GM10266 (cell line): ENCODE measurements around the gene FGF19.

Experiments
- DNase-seq: peaks from one replicate; pipeline ENCODE4 v3.0.0; 2012; ENCODE audit errors: extremely low spot score
- CTCF ChIP-seq: IDR thresholded peaks from 2 replicates; pipeline ENCODE4 v1.5.1; 2012; ENCODE audit warnings: mild to moderate bottlenecking, low read depth; ENCODE audit not compliant: control insufficient read depth, insufficient read depth; ENCODE audit errors: missing control alignments

The FGF19 gene

DNA sequence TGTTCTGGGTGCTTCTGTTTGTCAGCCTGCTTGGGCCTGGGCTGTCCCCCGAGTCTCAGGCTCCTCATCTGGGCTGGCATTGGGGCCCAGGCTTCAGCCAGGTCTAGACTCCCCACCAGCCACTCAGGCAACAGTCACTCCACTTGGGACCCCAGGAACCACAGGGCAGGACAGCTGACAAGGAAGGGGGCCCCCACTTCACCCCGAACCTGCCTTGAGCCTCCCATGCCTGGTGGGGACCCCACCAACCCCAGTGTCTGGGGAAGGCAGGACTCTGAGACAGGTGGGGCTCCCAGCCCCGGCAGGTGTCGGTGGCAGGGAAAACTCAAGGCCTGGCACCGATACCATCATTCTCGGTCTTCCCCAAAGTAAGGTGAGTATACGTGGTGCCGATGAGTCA, 17.0 kb downstream of the FGF19 start:
- TF ChIP-seq CTCF = no peak
- no peak for DNase-seq

DNA sequence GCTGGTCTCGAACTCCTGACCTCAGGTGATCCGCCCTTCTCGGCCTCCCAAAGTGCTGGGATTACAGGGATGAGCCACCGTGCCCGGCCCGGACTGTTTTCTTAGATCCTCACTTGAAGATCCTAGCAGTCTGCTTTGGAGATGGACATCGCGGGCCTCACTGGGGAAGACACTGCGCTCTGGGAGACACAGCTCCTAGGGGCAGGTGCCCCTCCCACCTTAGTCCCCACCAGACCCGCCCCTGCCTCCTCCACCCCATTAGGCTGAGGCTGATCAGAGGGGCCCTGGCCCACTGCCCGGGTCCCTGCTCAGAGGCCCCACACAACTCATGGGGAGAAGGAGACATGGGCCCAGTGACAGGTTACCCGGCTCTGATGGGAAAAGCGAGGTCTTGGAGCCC, 17.4 kb downstream of the FGF19 start:
- no peak for TF ChIP-seq CTCF
- DNase-seq = no peak

DNA sequence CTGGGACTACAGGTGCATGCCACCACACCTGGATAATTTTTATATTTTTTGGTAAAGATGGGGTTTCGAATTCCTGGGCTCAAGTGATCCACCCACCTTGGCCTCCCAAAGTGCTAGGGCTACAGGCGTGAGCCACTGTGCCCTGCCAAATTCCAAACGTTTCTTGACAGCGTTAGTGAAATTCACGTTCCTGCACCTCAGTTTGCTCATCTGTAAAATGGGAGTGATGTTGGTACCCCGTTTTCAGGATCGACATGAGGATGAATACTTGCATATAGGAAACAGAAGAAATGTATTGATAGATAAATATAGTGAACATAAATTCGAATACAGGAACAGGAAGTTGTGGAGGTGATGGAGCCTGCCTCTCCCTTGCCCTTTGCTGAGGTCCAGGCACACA, 18.5 kb downstream of the FGF19 start:
- no peak for TF ChIP-seq CTCF
- DNase-seq = no peak

DNA sequence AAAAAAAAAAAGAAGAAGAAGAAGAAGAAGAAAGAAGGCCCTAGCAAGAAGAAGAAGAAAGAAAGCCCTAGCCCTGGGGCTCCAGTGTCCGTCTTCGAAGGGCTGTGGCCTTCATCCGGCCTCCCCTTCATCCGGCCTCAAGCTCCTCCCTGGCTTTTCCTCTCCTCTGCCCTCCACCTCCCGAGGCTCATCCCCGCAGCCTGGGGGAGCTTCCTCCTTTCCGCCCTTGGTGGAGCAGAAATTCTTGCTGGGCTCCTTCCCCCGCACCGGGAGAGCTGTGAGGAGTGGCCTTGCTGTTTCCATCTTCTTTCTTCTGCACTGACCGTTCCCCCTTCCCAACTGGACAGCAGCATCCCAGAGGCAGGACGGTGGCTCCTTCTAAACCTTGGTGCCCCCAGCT, 19.2 kb downstream of the FGF19 start:
- no peak for TF ChIP-seq CTCF
- no peak for DNase-seq

GRCh38 chr11:69683764-69684333, 20.0 kb downstream of the FGF19 start:
- no peak for DNase-seq
- peak; percentile 46 for TF ChIP-seq CTCF

DNA sequence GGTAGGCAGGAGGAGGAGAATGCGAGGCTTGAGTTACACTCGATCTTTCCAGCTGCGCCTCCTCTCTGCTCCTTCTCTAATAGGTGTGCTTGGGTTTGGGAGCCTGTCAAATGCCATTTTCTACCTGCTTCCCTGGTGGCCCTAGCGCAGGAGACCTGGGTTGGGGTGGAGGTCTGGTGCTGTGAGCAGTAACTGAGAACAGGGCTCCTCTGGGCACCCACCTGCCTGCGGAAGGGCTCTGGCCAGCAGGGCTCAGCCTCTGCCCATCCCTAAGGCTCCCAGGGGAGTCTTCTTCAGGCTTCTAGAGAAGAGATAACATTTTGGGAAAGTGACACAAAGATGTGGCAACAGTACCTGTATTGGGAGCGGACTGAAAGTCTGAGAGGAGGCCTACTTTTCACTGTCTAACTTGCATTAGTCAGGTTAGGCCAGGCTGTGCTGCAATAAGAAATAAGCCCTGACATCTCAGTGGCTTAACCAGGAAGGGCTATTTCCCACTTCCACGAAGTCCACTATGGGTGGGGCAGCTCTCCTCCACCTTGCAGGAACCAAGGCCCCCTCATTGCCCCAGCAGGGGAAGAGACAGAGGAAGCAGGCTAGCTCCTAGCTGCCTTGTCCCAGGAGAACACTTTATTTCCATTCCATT, 21.0 kb downstream of the FGF19 start:
- no peak for TF ChIP-seq CTCF

DNA sequence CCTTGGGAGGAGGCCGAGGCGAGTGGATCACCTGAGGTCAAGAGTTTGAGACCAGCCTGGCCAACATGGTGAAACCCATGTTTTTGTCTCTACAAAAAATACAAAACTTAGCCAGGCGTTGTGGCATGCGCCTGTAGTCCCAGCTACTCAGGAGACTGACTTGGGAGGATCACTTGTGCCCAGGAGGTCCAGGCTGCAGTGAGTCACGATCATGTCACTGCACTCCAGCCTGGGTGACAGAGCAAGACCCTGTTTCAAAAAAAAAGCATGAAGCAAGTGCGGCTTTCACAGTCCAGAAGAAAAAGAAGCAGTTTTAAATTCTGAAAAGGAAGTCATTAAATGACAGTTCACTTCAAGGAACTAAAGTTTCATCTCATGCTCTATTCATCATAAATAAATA, 21.6 kb downstream of the FGF19 start:
- TF ChIP-seq CTCF = no peak
- no peak for DNase-seq

More for the DNA sequence above, 21.0 kb downstream of the FGF19 start:
- no peak for DNase-seq
